Measurements from ENCODE around the gene ACADVL. TPM values are rescaled to one million over a fixed set of nuclear protein-coding genes. Genes with fewer than 3 reads are reported as not detected.

Gene ACADVL
- total RNA-seq, 1 experiment from 2014 or later, result 283 TPM

DNA sequence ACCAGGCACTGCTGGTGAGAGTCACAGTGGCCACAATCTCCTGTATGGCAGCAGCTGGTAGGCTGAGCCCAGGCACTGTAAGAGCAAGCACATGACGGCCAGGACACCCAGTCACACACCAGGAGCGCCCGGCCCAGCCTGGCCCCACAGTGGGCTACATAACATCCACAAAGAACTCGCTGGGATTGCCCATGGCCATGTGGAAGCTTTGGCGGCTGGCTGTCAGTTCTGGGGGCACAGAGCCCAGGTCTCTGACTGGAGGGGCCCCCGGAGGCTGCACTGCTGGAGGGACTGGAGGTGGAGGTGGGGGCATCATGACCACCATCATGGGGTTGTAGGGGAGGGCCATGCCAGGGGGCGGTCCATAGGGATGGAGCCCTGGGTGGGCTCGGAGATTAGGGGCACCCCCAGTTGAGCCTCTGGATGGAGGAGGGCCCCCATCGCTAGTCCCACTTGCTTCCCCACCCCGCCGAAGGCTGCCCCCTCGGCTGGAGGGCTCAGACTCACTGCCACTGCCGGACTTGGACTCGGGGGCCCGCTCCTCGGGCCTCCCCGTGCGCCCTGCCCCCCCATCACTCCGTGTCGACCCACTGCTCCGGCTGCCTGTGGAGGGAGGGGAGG, 6.1 kb downstream of the ACADVL start:
- H2AK5ac ChIP-seq (ENCODE audit: insufficient read length, low read length), result no peak overlapping the region
- no peak overlapping the region for H4K91ac ChIP-seq (ENCODE audit: insufficient read length, low read depth, low read length)
- H2BK120ac ChIP-seq (ENCODE audit: low read depth, low read length, poor library complexity, severe bottlenecking), result no peak overlapping the region
- H3K36me3 Mint-ChIP-seq (ENCODE audit: insufficient read depth in 1 of 3, low read depth in 3 of 3), result peaks cover 41 to 90% (median 85%) of the 10 kb centered on the region in 3 experiments; a peak in 6 of 7 replicates
- no peak overlapping the region for H2BK15ac ChIP-seq (ENCODE audit: low read depth, low read length)
- H3K9ac ChIP-seq (ENCODE audit: extremely low read depth, insufficient read length, low read length), result no peak overlapping the region
- H3K18ac ChIP-seq (ENCODE audit: insufficient read length, low read depth, low read length), result no peak overlapping the region
- no peaks in the 10 kb centered on the region for H4K20me1 ChIP-seq (ENCODE audit: control insufficient read depth, insufficient read depth, insufficient read length)
- H3T11ph ChIP-seq (ENCODE audit: low read length), result no peak overlapping the region
- H3K9me3 ChIP-seq (ENCODE audit: control insufficient read depth, low read depth, low read length), result no peaks in the 10 kb centered on the region
- H3K27ac ChIP-seq (ENCODE audit: insufficient read length, low read depth, low read length), result no peak overlapping the region
- H3K23me2 ChIP-seq (ENCODE audit: insufficient read length, low read depth, low read length, poor library complexity, severe bottlenecking), result no peaks in the 10 kb centered on the region
- H2BK5ac ChIP-seq (ENCODE audit: insufficient read length, low read length), result no peak overlapping the region
- H3K4ac ChIP-seq (ENCODE audit: low read depth, low read length), result no peak overlapping the region
- no peak overlapping the region for H4K8ac ChIP-seq (replicated peaks; ENCODE audit: insufficient read length, low read depth, low read length)
- H3K27ac Mint-ChIP-seq, result no peak overlapping the region
- no peak overlapping the region for H3K4me3 Mint-ChIP-seq
- no peak overlapping the region for H2BK20ac ChIP-seq (ENCODE audit: low read depth, low read length, poor library complexity, severe bottlenecking)
- no peak overlapping the region for H4K5ac ChIP-seq (ENCODE audit: insufficient read length, low read depth, low read length)
- peaks cover 1% of the 10 kb centered on the region; the same call in 1 of the 2 replicates for H3K27me3 Mint-ChIP-seq (ENCODE audit: low read depth)
- no peaks in the 10 kb centered on the region; a peak in 1 of 5 replicates for H3K9me3 Mint-ChIP-seq
- no CpG with 5 or more reads among the region's 21 CpGs for WGBS (ENCODE audit: extremely low coverage, insufficient read length, low lambda C conversion rate)
- no peak overlapping the region for H3K23ac ChIP-seq (ENCODE audit: insufficient read length, low read depth, low read length)
- H3K79me2 ChIP-seq (ENCODE audit: insufficient read depth, low read length), result no peaks in the 10 kb centered on the region
- TF ChIP-seq, protein P1, sequence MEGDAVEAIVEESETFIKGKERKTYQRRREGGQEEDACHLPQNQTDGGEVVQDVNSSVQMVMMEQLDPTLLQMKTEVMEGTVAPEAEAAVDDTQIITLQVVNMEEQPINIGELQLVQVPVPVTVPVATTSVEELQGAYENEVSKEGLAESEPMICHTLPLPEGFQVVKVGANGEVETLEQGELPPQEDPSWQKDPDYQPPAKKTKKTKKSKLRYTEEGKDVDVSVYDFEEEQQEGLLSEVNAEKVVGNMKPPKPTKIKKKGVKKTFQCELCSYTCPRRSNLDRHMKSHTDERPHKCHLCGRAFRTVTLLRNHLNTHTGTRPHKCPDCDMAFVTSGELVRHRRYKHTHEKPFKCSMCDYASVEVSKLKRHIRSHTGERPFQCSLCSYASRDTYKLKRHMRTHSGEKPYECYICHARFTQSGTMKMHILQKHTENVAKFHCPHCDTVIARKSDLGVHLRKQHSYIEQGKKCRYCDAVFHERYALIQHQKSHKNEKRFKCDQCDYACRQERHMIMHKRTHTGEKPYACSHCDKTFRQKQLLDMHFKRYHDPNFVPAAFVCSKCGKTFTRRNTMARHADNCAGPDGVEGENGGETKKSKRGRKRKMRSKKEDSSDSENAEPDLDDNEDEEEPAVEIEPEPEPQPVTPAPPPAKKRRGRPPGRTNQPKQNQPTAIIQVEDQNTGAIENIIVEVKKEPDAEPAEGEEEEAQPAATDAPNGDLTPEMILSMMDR (conservative IDR thresholded peaks at IDR 0.05), result no peak
- no peak overlapping the region for H3K56ac ChIP-seq (ENCODE audit: insufficient read length, low read depth, low read length)
- no peaks in the 10 kb centered on the region for H3K27me3 ChIP-seq (ENCODE audit: insufficient read depth, low read length)
- DNase-seq, result no peak
- peaks cover 8 to 12% of the 10 kb centered on the region in 2 experiments for H3K4me1 Mint-ChIP-seq
- no peak overlapping the region for H2AFZ ChIP-seq (ENCODE audit: low read length)
- H3K14ac ChIP-seq (ENCODE audit: insufficient read depth, low read length), result no peak overlapping the region
- peaks cover 3% of the 10 kb centered on the region for H3K79me1 ChIP-seq (ENCODE audit: insufficient read depth, low read depth, low read length, poor library complexity, severe bottlenecking)
- H3K4me2 ChIP-seq (ENCODE audit: insufficient read depth, insufficient read length, low read length), result no peak overlapping the region
- no peaks in the 10 kb centered on the region for H3K4me1 ChIP-seq (ENCODE audit: insufficient read depth, low read length)
- H2BK12ac ChIP-seq (ENCODE audit: insufficient read length, low read depth, low read length), result no peak overlapping the region
